Measurements from ENCODE around the gene SUSD5.
A peak's percentile ranks its signal among the peaks of the same experiment; 100 is the strongest.
"Not testable (repeated sequence)": the region's sequence is repeated elsewhere in the genome, so short reads cannot be mapped to it uniquely, and the experiment has no call there.

The SUSD5 gene

GRCh38 chr3:33196538-33196937, 22.1 kb downstream of the SUSD5 start:
- no peak for DNase-seq

- DNase-seq = no peak
Measured at GRCh38 chr3:33194303-33194702, 24.3 kb downstream of the SUSD5 start.

DNA sequence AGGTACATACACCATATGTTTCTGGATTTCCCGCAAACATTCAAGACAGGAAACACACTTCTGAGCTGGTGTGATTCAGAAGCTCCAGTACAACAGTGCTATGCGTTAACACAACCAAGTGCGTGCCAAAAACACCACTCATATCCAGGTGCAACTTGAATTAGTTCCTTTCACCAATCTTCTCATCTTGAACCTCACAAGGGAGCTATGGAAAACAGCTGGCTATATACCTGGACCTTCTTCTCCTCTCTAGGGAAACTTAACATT, 31.3 kb downstream of the SUSD5 start:
- DNase-seq = no peak

- no peak for DNase-seq
Measured at GRCh38 chr3:33186524-33187367, 31.9 kb downstream of the SUSD5 start.

GRCh38 chr3:33184863-33185262, 33.7 kb downstream of the SUSD5 start:
- no peak for DNase-seq

DNA sequence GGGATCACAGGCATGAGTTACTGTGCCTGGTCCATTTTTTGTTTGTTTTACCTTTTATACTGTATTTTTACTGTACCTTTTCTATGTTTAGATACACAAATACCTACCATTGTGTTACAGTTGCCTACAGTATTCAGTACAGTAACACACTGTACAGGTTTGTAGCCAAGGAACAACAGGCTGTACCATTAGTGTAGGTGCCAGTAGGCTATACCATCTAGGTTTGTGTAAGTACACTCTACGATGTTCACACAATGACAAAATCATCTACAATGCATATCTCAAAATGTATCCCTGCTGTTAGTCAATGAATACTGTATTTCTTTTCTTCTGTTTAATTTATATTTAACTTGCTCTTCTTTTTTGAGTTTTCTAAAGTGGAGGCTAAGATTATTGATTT, 37.0 kb downstream of the SUSD5 start:
- not testable (repeated sequence) for DNase-seq

DNA sequence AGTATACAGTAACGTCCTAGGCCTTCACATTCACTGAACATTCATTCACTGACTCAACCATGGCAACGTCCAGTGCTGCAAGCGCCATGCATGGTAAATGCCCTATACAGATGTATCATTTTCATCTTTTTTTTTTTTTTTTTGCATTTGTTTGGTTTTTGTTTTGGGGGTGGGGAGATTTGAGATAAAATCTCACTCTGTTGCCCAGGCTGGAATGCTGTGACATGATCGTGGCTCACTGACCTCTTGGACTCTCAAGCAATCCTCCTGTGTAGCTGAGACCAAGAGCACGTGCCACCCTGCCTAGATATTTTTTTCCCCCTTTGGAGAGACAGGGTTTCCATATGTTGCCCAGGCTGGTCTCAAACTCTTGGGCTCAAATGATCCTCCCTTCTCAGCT, 37.4 kb downstream of the SUSD5 start:
- no peak for DNase-seq

GRCh38 chr3:33179132-33179531, 39.5 kb downstream of the SUSD5 start:
- DNase-seq = no peak

DNA sequence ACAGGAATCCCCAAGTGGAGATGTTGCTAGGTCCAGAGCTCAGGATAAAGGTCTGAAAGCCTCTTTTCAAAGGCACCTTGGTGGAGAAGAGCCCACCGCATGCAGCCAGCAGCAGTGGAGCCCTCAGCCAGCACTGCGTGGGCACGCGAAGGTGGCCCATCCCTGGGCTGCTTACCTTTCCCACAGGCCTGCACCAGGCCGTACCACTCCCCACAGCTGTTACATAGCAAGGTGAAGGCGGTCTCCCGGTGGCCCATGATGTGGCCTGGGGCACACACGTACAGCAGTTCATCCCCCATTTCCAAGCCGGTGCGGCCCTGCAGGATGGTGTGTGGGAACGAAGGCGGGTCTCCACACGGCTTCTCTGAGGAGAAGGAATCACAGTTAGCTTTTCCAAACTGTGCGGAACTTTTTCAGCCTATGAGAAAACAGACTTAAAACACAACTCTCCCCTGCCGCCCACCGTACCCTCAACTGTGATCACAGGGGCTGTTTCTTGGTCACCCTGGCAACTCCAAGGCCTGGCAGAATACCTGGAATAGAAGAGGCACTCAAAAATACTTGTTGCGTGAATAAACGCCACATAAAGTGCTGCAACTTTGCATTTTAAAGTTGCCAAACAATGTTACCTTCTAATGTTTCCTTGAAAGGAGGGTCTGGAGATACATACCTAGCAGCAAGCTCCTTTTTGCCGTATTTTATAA, 43.7 kb downstream of the SUSD5 start:
- DNase-seq = peak in 1 of 56 donors; percentile 5

DNA sequence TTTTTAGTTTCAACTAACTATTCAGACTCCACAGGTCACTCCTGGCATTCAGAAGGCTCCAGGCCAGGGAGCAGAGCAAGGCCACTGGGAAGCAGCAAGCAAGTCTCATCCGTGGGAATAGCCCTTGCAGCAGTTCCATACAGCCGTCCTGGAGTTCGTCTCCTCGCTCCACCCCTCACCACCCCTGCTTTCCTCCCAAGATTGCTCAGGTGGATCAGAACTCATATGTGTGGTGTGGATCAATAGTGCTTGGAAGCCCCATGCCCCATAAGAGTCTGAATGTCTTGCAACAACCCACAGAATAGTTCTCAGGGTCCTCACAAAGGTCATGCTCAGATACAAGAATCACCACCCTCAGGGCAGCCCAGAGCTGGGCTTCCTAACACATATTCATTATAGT, 44.5 kb downstream of the SUSD5 start:
- DNase-seq = no peak

DNA sequence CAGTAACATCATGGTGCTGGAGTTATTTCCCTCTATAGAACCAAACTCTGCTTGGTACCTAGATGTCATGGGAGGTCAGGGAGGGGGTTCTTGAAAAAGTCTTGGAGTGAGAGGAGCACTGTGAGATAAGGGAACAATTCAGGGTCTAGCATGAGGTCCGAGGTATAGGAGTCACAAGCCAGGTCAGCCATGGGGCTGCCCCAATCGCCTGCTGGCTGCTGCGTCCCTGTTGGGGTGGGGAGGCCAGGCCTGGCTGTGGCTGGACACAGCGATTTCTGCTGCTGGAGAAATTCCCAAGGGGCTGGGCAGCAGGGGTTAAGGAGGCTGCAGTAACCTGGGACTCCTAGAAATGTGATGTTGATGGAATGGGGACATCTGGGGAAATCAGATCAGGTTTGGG, 44.9 kb downstream of the SUSD5 start:
- DNase-seq = no peak

- DNase-seq = no peak
Measured at GRCh38 chr3:33173103-33173502, 45.5 kb downstream of the SUSD5 start.

DNA sequence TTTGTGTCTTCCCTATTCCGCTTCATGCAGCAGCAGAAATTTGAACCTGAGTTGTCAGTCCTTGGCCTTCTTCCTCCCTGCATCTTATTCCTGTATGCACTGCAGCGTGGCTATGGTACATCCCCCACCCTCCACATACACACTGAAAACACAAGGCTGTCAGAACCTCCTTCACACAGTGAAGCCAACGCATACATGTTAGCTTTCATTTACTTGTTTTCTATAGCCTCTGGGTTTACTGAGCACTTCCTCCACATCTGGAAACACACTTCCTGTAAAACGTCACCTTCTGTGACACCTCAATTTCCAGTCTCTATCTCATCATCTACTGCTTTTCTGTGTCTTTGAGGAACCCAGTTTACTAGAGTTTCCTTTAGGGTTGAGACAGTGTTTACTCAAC, 47.0 kb downstream of the SUSD5 start:
- no peak for DNase-seq

DNA sequence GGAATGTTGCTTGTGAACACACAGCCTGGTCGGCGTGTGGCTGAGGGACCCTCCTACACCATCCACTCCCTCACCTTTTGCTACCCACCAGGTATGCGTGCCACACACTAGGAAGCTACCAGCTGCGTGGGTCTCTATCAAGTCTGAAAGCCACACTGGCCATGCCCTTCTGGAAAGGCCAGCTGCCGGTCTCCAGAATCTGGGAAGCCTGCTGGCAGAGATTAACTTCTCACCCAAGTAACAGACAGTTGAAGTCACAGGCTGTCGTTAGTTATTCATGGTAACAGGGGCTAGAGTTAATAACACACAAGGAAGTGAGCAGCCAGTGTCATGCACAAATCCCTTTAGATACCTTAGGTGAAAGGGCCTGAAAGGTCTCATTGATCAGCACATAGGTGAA, 48.1 kb downstream of the SUSD5 start:
- DNase-seq = no peak

DNA sequence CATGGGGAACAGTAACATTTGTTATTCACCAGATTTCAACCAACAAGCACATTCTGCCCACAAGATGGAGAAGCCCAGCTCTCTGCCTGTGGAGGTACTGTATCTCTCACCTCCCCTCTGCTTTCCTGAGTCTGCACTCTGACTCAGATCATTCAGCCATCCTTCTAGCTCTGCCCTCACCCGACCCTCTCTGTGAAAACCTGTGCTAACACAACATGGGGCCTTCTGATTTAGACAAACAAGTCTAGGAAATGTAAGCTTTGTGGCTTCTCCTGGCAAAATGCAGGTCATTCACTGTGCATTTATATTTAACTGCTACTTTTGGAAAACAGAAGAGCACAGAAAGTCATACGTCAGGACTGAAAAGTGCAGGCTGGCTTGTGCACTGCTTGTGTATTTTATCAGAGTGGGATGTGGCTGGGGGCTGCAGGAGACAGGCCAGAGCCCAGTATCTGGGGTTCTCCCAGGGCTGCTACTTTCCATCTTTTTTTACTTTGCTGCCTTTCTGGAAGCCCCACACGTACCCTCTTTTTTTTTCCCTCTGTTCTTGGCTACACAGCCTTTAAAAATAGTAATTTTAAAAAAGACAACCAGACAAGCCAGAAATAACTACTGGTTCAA, 50.8 kb downstream of the SUSD5 start:
- DNase-seq = no peak

DNA sequence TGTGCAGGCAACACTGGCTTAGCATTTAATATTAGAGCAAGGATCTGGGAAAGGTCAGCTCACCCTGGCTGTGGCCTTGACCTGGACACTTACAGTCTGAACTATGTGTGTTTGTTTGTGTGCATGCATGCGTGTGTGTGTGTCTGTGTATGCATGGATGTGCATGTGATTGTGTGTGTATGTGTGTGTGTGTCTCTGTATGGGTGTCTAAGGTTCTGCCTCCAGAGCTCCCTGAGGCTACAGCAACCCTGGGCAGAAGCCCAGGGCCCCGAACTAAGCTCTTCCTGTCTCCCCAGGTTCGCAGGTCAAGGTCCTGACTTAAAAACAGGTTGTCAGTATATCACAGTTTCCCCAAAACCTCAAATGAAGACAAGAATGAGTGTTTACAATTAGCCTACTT, 51.3 kb downstream of the SUSD5 start:
- no peak for DNase-seq

GRCh38 chr3:33166095-33166494, 52.5 kb downstream of the SUSD5 start:
- no peak for DNase-seq

DNA sequence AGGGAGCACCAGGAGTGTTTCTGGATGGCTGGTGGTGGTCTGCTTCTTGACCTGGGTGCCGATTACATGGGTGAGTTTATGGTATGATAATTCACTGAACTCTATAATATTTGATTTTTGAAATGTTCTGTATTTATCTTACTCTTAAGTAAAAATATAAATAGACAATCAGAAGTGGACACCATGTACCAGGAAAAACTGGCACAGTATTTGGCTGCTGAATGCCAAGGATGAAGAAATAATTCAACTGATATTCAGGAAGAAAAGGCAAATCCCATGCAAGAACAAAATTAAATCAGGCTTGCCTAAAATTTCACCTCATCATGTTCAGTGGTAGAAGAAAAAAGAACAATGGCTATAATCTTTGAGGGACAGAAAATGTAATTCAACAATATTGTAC, 53.2 kb downstream of the SUSD5 start:
- DNase-seq = no peak

DNA sequence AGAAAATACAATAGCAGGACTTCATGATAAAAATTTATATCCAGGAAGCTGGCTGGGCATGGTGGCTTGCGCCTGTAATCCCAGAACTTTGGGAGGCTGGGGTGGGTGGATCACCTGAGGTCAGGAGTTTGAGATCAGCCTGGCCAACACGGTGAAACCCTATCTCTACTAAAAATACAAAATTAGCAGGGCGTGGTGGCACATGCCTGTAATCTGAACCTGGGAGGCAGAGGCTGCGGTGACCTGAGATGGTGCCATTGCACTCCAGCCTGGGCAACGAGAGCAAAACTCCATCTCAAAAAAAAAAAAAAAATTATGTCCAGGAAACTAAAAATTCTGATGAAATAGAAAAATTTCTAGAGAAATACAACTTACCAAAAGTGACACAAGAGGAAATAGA, 56.0 kb downstream of the SUSD5 start:
- DNase-seq = not testable (repeated sequence)

DNA sequence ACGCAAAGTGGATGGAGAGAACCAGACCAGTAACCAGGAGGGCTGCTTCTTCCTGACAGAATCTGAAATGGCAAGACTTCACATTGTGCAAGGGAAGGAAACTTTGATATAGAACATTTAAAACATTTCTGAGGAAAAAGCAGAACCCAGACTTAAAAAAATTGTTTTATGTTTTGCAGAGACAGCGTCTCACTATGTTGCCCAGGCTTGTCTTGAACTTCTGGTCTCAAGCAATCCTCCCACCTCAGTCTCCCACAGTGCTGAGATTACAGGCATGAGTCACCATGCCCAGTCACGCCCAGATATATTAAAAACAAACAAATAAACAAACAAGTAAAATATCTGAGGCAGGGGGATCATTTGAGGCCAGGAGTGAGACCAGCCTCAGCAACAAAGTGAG, 58.6 kb downstream of the SUSD5 start:
- DNase-seq = no peak

DNA sequence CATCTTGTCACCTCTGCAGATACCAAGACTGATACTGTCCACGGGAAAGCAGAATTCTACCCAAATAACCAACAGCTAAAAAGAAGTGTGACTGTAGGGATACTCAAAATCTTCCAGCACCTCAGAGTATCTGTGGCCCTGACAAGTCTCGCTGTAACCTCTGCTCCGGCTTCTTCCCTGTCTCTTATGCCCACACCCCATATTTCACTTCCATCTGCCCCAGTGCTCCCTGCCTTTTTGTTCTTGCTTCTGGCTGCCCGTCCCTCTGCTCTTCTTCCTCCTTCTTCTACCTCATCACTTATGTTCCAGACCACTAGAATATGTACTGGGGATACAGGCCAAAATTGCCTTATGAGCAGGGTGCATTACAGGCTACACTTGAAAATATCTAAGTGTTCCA, 59.4 kb downstream of the SUSD5 start:
- no peak for DNase-seq

DNA sequence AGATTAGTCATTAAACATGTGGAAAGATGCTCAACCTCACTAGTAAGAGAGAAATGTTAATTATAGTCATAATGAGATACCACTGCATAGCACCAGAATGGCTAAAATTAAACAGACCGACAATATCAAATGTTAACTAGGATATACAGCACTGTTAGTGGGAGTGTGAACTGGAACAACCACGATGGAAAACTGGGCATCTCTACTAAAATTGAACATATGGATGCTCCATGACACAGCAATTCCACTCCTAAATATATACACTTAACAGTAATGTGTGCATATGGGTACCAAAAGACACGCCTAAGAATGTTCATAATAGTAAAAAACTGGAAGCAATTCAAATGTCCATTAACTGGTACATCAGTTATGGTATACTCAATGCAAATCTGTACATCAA, 63.3 kb downstream of the SUSD5 start:
- DNase-seq = no peak

DNA sequence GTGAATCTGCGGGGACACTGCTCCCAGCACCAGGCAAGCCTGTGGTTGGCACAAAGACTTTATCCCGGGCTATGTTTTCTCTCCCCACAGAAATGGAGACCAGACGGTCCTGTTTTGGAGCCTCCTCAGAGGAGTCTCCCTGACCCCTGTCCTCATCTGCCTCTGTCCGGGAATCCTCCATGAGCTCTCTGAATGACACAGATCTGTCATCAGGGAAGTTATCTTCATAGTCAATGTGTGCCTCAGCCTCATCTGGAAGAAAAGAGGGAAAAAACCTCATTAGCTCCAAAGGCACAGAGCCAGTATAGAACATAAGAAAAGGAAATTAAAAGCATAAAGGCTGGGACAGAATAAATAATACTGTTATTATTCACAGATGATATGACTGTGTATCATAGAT, 64.8 kb downstream of the SUSD5 start:
- DNase-seq = no peak

Data from nucleus accumbens (tissue), 56 donors.